K562 (cell line): ENCODE measurements around the gene HS2ST1. TPM values are rescaled to one million over a fixed set of nuclear protein-coding genes. Genes with fewer than 3 reads are reported as not detected.

Experiments used
- FOXK2 ChIP-seq, 2 experiments: fragments of 450-650 bp; IDR thresholded peaks in 1 of 2; conservative IDR thresholded peaks in 1 of 2; 2 replicates each; pipeline ENCODE4 v1.6.1; 2016; ENCODE audit warnings: low read depth in 2 of 2, mild to moderate bottlenecking in 1 of 2
- GATAD2A ChIP-seq: fragments of 450-650 bp; IDR thresholded peaks from 2 replicates; pipeline ENCODE4 v1.6.1; 2017
- KAT2B ChIP-seq: IDR thresholded peaks from one replicate; pipeline ENCODE4 v1.6.1; 2012; ENCODE audit warnings: low read depth, mild to moderate bottlenecking, control low read depth, inconsistent platforms, low read length, moderate library complexity
- MECOM ChIP-seq: fragments of 250-450 bp; sonication (Bioruptor Pico); IDR thresholded peaks from 2 replicates; pipeline ENCODE4 v1.8.0; 2022; ENCODE audit warnings: inconsistent platforms
- MGA ChIP-seq: fragments of 450-650 bp; IDR thresholded peaks from 2 replicates; pipeline ENCODE4 v1.6.1; 2016; ENCODE audit warnings: mild to moderate bottlenecking, moderate library complexity
- PHB ChIP-seq: fragments of 250-450 bp; sonication (Bioruptor Pico); IDR thresholded peaks from 2 replicates; pipeline ENCODE4 v1.5.0; 2021
- PRDM10 ChIP-seq: fragments of 450-650 bp; IDR thresholded peaks from 2 replicates; pipeline ENCODE4 v1.6.1; 2018; ENCODE audit not compliant: partially characterized antibody
- RB1 ChIP-seq: fragments of 450-650 bp; IDR thresholded peaks from 2 replicates; pipeline ENCODE4 v1.6.1; 2017; ENCODE audit warnings: low read depth, mild to moderate bottlenecking
- RBM15 ChIP-seq: fragments of 200-400 bp; formaldehyde crosslinking; IDR thresholded peaks from 2 replicates; pipeline ENCODE4 v1.6.1; 2018; ENCODE audit warnings: mild to moderate bottlenecking, low read length, moderate library complexity; ENCODE audit not compliant: insufficient read depth
- TCF3 ChIP-seq: sonication (generic); formaldehyde crosslinking; IDR thresholded peaks from 2 replicates; pipeline ENCODE4 v1.4.0; 2020; ENCODE audit warnings: mild to moderate bottlenecking, missing genetic modification reagents
- TEAD1 ChIP-seq, 2 experiments: fragments of 450-650 bp in 1 of 2; sonication (generic) in 1 of 2; formaldehyde crosslinking; IDR thresholded peaks; 2 replicates each; pipeline versions ENCODE4 v1.4.0 to v1.8.0; 2020 to 2022; ENCODE audit warnings: mild to moderate bottlenecking in 2 of 2, missing genetic modification reagents in 1 of 2
- ZNF41 ChIP-seq: fragments of 250-450 bp; sonication (Bioruptor Pico); conservative IDR thresholded peaks from 2 replicates; pipeline ENCODE4 v1.4.0; 2020; ENCODE audit warnings: mild to moderate bottlenecking
- polyA plus RNA-seq, 8 experiments: library from polyadenylated mRNA; depleted of rRNA in 4 of 8; stranded (reverse) in 5 of 8; unstranded in 3 of 8; fragments of >200 nt; fragmentation: Nextera tagmentation in 2 of 8; fragmentation: Illumina TruSeq in 1 of 8; extraction: Ambion mirVana in 2 of 8; extraction: Trizol in 1 of 8; gene quantifications; 2 replicates each; pipeline versions ENCODE4 v1.2.1 to v1.2.3, GENCODE V29; 2011 to 2014; ENCODE audit warnings: inconsistent platforms in 1 of 8, missing spikeins in 1 of 8
- total RNA-seq, 7 experiments: library from RNA; depleted of rRNA in 6 of 7; stranded (reverse); fragments of >200 nt in 6 of 7; fragmentation: Illumina TruSeq in 2 of 7; extraction: Trizol in 2 of 7; gene quantifications; 2 replicates each; pipeline versions ENCODE4 v1.2.1 to v1.2.3, GENCODE V29; 2011 to 2021; ENCODE audit warnings: low replicate concordance in 1 of 7

HS2ST1 gene
- total and polyA plus RNA-seq, 9 of the 15 experiments (the other 6 are each of a cell fraction or from before 2014, with no cell fraction given) = 7.7 to 43.3 (median 25.8) TPM

GRCh38 chr1:86913896-86914600, 387 bp upstream of the HS2ST1 start, which contains the start of gene SELENOF (continued):
- TF ChIP-seq TEAD1 (CRISPR knock-in tag; IDR thresholded peaks at IDR 0.05) = no peak
- TF ChIP-seq ZNF41 (CRISPR knock-in tag) = no peak
- TF ChIP-seq MGA = no peak
- TF ChIP-seq PHB = no peak
- TF ChIP-seq GATAD2A = no peak
- TF ChIP-seq TCF3 = no peak
- no peak for TF ChIP-seq KAT2B
- no peak for TF ChIP-seq RBM15
- TF ChIP-seq PRDM10 = no peak
- TF ChIP-seq MECOM = no peak
- TF ChIP-seq RB1 = peak; percentile 68
- peak; percentile 54 to 65; a peak in 3 of 4 replicates for TF ChIP-seq FOXK2 (conservative IDR thresholded peaks at IDR 0.05 in 1 of 2, IDR thresholded peaks at IDR 0.05 in 1 of 2; ENCODE audit: low read depth in 2 of 2)
